Neuron (in vitro differentiated cells): Measurements from ENCODE around the gene MSH6.

Experiments
- H2AFZ ChIP-seq: one replicate; pipeline ENCODE4 v1.6.1; 2013; ENCODE audit warnings: low read depth, mild to moderate bottlenecking, inconsistent platforms, low read length, moderate library complexity
- H3K27me3 ChIP-seq: one replicate; pipeline ENCODE4 v1.6.1; 2013; ENCODE audit warnings: low read length; ENCODE audit not compliant: insufficient read depth
- H3K36me3 ChIP-seq: one replicate; pipeline ENCODE4 v1.6.1; 2013; ENCODE audit warnings: low read length; ENCODE audit not compliant: insufficient read depth
- H3K4me1 ChIP-seq: one replicate; pipeline ENCODE4 v1.6.1; 2013; ENCODE audit warnings: low read length; ENCODE audit not compliant: insufficient read depth
- H3K4me3 ChIP-seq: 2 replicates; pipeline ENCODE4 v1.5.1; 2013; ENCODE audit warnings: mild to moderate bottlenecking, low read length, moderate library complexity
- H3K9me3 ChIP-seq: one replicate; pipeline ENCODE4 v1.6.1; 2013; ENCODE audit warnings: low read length

The MSH6 gene

GRCh38 chr2:47782671-47783485 is at the start of gene MSH6:
TSS of gene MSH6 (plus strand) at chr2:47783145. CDS start at chr2:47783234, 89 bp downstream.
- peaks cover 21% of the 10 kb centered on the region for H3K36me3 ChIP-seq
- peaks cover 10% of the 10 kb centered on the region for H3K9me3 ChIP-seq
- no peaks in the 10 kb centered on the region for H3K27me3 ChIP-seq
- peaks cover 11% of the 10 kb centered on the region for H3K4me1 ChIP-seq
- peak within 1 kb of the TSS; percentile 96 for H2AFZ ChIP-seq
- peak within 1 kb of the TSS; percentile 98 for H3K4me3 ChIP-seq

GRCh38 chr2:47735136-47735869 is 47.6 kb upstream of the MSH6 start:
- Histone ChIP-seq H3K9me3 (no peaks in the 10 kb centered on the region), H3K36me3 (no peaks in the 10 kb centered on the region), H3K4me1 (no peaks in the 10 kb centered on the region), H3K27me3 (no peaks in the 10 kb centered on the region), H3K4me3 (no peak overlapping the region), H2AFZ (no peak overlapping the region)

GRCh38 chr2:47735912-47736311 is 47.0 kb upstream of the MSH6 start:
- Histone ChIP-seq H3K4me3 (no peak overlapping the region), H2AFZ (no peak overlapping the region), H3K9me3 (no peaks in the 10 kb centered on the region), H3K27me3 (no peaks in the 10 kb centered on the region), H3K4me1 (no peaks in the 10 kb centered on the region), H3K36me3 (no peaks in the 10 kb centered on the region)

- H2AFZ ChIP-seq = no peak overlapping the region
- H3K9me3 ChIP-seq = no peaks in the 10 kb centered on the region
- no peaks in the 10 kb centered on the region for H3K36me3 ChIP-seq
- no peaks in the 10 kb centered on the region for H3K27me3 ChIP-seq
- H3K4me3 ChIP-seq = no peak overlapping the region
- no peaks in the 10 kb centered on the region for H3K4me1 ChIP-seq
Measured at GRCh38 chr2:47737191-47737975, 45.6 kb upstream of the MSH6 start.

- no peak overlapping the region for H3K4me3 ChIP-seq
- no peaks in the 10 kb centered on the region for H3K27me3 ChIP-seq
- no peaks in the 10 kb centered on the region for H3K36me3 ChIP-seq
- no peak overlapping the region for H2AFZ ChIP-seq
- H3K9me3 ChIP-seq = no peaks in the 10 kb centered on the region
- H3K4me1 ChIP-seq = no peaks in the 10 kb centered on the region
Measured at GRCh38 chr2:47738331-47738730, 44.6 kb upstream of the MSH6 start.

- no peaks in the 10 kb centered on the region for H3K36me3 ChIP-seq
- H3K27me3 ChIP-seq = no peaks in the 10 kb centered on the region
- H3K4me3 ChIP-seq = no peak overlapping the region
- H2AFZ ChIP-seq = no peak overlapping the region
- H3K4me1 ChIP-seq = no peaks in the 10 kb centered on the region
- H3K9me3 ChIP-seq = no peaks in the 10 kb centered on the region
Measured at GRCh38 chr2:47741101-47741500, 41.8 kb upstream of the MSH6 start.

GRCh38 chr2:47741637-47742036 is 41.3 kb upstream of the MSH6 start:
- Histone ChIP-seq H3K9me3 (no peaks in the 10 kb centered on the region), H3K36me3 (no peaks in the 10 kb centered on the region), H2AFZ (no peak overlapping the region), H3K4me3 (no peak overlapping the region), H3K27me3 (no peaks in the 10 kb centered on the region), H3K4me1 (no peaks in the 10 kb centered on the region)

GRCh38 chr2:47744074-47744473 is 38.9 kb upstream of the MSH6 start:
- Histone ChIP-seq H3K9me3 (no peaks in the 10 kb centered on the region), H3K36me3 (no peaks in the 10 kb centered on the region)

GRCh38 chr2:47747878-47748277 is 35.1 kb upstream of the MSH6 start:
- Histone ChIP-seq H3K27me3 (no peaks in the 10 kb centered on the region), H3K9me3 (no peaks in the 10 kb centered on the region), H3K4me3 (no peak overlapping the region), H3K36me3 (no peaks in the 10 kb centered on the region), H3K4me1 (no peaks in the 10 kb centered on the region), H2AFZ (no peak overlapping the region)

More at GRCh38 chr2:47744074-47744473, 38.9 kb upstream of the MSH6 start:
- Histone ChIP-seq H3K4me3 (no peak overlapping the region), H2AFZ (no peak overlapping the region), H3K4me1 (no peaks in the 10 kb centered on the region), H3K27me3 (no peaks in the 10 kb centered on the region)

- Histone ChIP-seq H3K4me1 (peaks cover 10% of the 10 kb centered on the region), H3K27me3 (no peaks in the 10 kb centered on the region), H3K9me3 (no peaks in the 10 kb centered on the region), H3K4me3 (no peak overlapping the region), H3K36me3 (no peaks in the 10 kb centered on the region), H2AFZ (no peak overlapping the region)
Measured at GRCh38 chr2:47751856-47752414, 31.0 kb upstream of the MSH6 start.

- Histone ChIP-seq H3K36me3 (no peaks in the 10 kb centered on the region), H3K4me1 (no peaks in the 10 kb centered on the region), H2AFZ (no peak overlapping the region), H3K27me3 (no peaks in the 10 kb centered on the region), H3K9me3 (peaks cover 2% of the 10 kb centered on the region), H3K4me3 (no peak overlapping the region)
Measured at GRCh38 chr2:47767497-47767844, 15.5 kb upstream of the MSH6 start.

GRCh38 chr2:47767880-47768609 is 14.9 kb upstream of the MSH6 start:
- H3K4me3 ChIP-seq = no peak overlapping the region
- no peak overlapping the region for H2AFZ ChIP-seq
- peaks cover 2% of the 10 kb centered on the region for H3K9me3 ChIP-seq
- H3K36me3 ChIP-seq = no peaks in the 10 kb centered on the region
- no peaks in the 10 kb centered on the region for H3K4me1 ChIP-seq
- H3K27me3 ChIP-seq = no peaks in the 10 kb centered on the region
